Heart right ventricle (tissue), 16 donors: ENCODE results near the gene CTRB1. TPM values are rescaled to one million over a fixed set of nuclear protein-coding genes. Genes with fewer than 3 reads are reported as not detected.
A peak's percentile ranks its signal among the peaks of the same experiment; 100 is the strongest.

Experiments used
- ATAC-seq, 8 donors: fragments of 200-7000 bp; cut with Tn5 transposase; one replicate each; pipeline ENCODE4 v1.9.1; 2020; ENCODE audit warnings: mild to moderate bottlenecking in 8 of 8, moderate library complexity in 8 of 8, moderate number of reproducible peaks in 1 of 8
- DNase-seq, 2 donors: peaks; one replicate each; pipeline ENCODE4 v3.0.0-alpha.2; 2020
- H3K27ac ChIP-seq, 10 donors: fragments of 200-600 bp; sonication (generic) in 2 of 10; one replicate each; pipeline versions ENCODE4 v1.5.0 to v1.8.0; 2020 to 2022; ENCODE audit warnings: mild to moderate bottlenecking in 3 of 10
- H3K27me3 ChIP-seq, 7 donors: fragments of 200-600 bp; one replicate each; pipeline ENCODE4 v1.8.0; 2021 to 2022; ENCODE audit warnings: mild to moderate bottlenecking in 2 of 7
- H3K36me3 ChIP-seq, 9 donors: fragments of 200-600 bp; sonication (generic) in 1 of 9; one replicate each; pipeline versions ENCODE4 v1.5.0 to v1.8.0; 2020 to 2022; ENCODE audit warnings: mild to moderate bottlenecking in 2 of 9
- H3K4me1 ChIP-seq, 9 donors: fragments of 200-600 bp; sonication (generic) in 1 of 9; one replicate each; pipeline versions ENCODE4 v1.5.0 to v1.8.0; 2020 to 2022; ENCODE audit warnings: mild to moderate bottlenecking in 4 of 9
- H3K4me3 ChIP-seq, 10 donors: fragments of 200-600 bp; sonication (generic) in 2 of 10; one replicate each; pipeline versions ENCODE4 v1.5.0 to v1.8.0; 2020 to 2022; ENCODE audit warnings: mild to moderate bottlenecking in 7 of 10, moderate library complexity in 2 of 10
- H3K9me3 ChIP-seq, 11 donors: fragments of 200-600 bp in 10 of 11; sonication (generic) in 2 of 11; one replicate each; pipeline versions ENCODE4 v1.5.0 to v1.8.0; 2013 to 2022; ENCODE audit warnings: mild to moderate bottlenecking in 2 of 11, control low read depth in 1 of 11, moderate library complexity in 1 of 11
- WGBS, 2 donors: extraction: QIAGEN DNeasy Blood & Tissue Kit; methylation state at CpG; one replicate each; pipeline ENCODE4 v1.1.7; 2013; ENCODE audit warnings: inconsistent platforms in 1 of 2; 5-methylcytosine and 5-hydroxymethylcytosine counted together
- intact Hi-C, 10 donors: fragments of 100-400 bp; cut with DNase I; formaldehyde crosslinking; loops; one replicate each; pipeline versions ENCODE4 v1.11.1 to v1.14.2; 2022
- polyA plus RNA-seq, 2 donors: library from polyadenylated mRNA; stranded (reverse); fragments of 200-250 nt; gene quantifications; one replicate each; pipeline ENCODE4 v1.2.3, GENCODE V29; 2013
- total RNA-seq, 10 donors: library from RNA; stranded (reverse); fragmentation: NEBNext Ultra II Directional in 3 of 10; extraction: Animal tissue kit (Norgen Biotek cat#: 25700) in 3 of 10; gene quantifications; one replicate each; pipeline versions ENCODE4 v1.2.1 to v1.2.4, GENCODE V29; 2021 to 2023
- TF ChIP-seq, protein P1 (sequence below), 9 donors: fragments of 200-600 bp; sonication (generic) in 2 of 9; IDR thresholded peaks; one replicate each; pipeline versions ENCODE4 v1.5.0 to v1.8.0; 2021 to 2022; ENCODE audit warnings: antibody characterized with exemption in 9 of 9, mild to moderate bottlenecking in 5 of 9, moderate library complexity in 1 of 9
- donor health status: Arrhythmogenic right ventricular cardiomyopathy.
- donor health status: ischemic (EF 13 %, LVEDD 7.1; RV severe dilation, severe dysfunction).
- donor health status: healthy with polysubstance abuse.
- donor health status: DM: no; HTN: yes; CAD: no.
- donor health status: DM: no; HTN: no; CAD: no.
- donor health status: ischemic (EF 25% LVEDD 6.9; RV normal size, moderate dysfunction).
- donor health status: ischemic (EF 25% LVEDD 5.7; RV mildly dilated, moderate dysfunction).
- donor health status: healthy.
- donor health status: DM: yes; HTN: yes; CAD: no.
- donor health status: Ischemic cardiomyopathy.
- donor health status: ischemic (EF 35%, LVEDD 5.7; RV mildly dilated, moderate dysfunction).
- donor health status: nonischemic (EF 11% LVEDD 7.7; RV severe dilation, severe dysfunction).
- donor health status: DM: yes; HTN: yes; CAD: no.
- donor health status: PGD.
- donor health status: ischemic (EF 29% LVEDD 5.4; RV normal size, mild dysfunction).
- donor health status: nonischemic (EF 23%, LVEDD 6.1; RV moderate dilation, normal function).

The CTRB1 gene
- total and polyA plus RNA-seq, 12 donors: 1.0 to 3.8 (median 2.4) TPM; not detected in 4

DNA sequence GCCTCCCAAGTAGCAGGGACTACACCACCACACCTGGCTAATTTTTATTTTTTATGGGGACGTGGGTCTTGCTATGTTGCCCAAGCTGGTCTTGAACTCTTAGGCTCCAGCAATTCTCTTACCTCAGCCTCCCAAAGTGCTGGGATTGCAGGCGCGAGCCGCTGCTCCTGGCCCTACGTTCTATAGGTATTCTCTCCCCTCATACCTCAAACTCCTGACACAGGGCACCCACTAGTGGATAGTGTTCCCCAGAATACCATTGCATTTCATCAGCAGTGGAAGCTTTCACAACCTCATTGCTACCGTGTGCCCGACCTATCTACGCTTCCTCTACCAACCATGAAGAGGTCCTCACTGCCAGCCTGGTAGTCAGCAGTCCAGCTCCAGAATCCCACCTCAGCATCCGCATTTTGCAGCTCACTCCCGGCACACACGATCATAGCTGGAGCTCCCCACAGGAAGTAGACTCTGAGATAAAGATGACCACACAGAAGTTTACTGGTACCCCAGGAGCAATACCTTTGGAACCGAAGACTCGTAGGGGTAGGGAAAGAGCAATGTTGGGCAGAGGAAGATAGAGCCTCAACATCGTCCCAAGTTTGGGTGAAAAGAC, 21.2 kb upstream of the CTRB1 start:
- peaks cover 0 to 48% (median 13%) of the 10 kb centered on the region in 7 donors for H3K27me3 ChIP-seq
- H3K4me3 ChIP-seq: peak overlapping the region in 1 of 10 donors; percentile 16
- no peak for ATAC-seq
- TF ChIP-seq, protein P1, sequence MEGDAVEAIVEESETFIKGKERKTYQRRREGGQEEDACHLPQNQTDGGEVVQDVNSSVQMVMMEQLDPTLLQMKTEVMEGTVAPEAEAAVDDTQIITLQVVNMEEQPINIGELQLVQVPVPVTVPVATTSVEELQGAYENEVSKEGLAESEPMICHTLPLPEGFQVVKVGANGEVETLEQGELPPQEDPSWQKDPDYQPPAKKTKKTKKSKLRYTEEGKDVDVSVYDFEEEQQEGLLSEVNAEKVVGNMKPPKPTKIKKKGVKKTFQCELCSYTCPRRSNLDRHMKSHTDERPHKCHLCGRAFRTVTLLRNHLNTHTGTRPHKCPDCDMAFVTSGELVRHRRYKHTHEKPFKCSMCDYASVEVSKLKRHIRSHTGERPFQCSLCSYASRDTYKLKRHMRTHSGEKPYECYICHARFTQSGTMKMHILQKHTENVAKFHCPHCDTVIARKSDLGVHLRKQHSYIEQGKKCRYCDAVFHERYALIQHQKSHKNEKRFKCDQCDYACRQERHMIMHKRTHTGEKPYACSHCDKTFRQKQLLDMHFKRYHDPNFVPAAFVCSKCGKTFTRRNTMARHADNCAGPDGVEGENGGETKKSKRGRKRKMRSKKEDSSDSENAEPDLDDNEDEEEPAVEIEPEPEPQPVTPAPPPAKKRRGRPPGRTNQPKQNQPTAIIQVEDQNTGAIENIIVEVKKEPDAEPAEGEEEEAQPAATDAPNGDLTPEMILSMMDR (IDR thresholded peaks at IDR 0.05): no peak
- intact Hi-C loops: loop anchor here (2.0 to 10.0 kb wide), 10 partner anchors 35 to 567 kb away; partner anchors contain the start of gene TMEM170A (in 2 of the 10)
- WGBS, 2 donors: 51 to 57% methylated on average over 14 of the region's 14 CpGs
- peaks cover 0 to 12% (median 6%) of the 10 kb centered on the region in 9 donors for H3K4me1 ChIP-seq
- no peak for DNase-seq
- H3K9me3 ChIP-seq: no peaks in the 10 kb centered on the region
- H3K36me3 ChIP-seq: no peaks in the 10 kb centered on the region
- no peak overlapping the region for H3K27ac ChIP-seq

DNA sequence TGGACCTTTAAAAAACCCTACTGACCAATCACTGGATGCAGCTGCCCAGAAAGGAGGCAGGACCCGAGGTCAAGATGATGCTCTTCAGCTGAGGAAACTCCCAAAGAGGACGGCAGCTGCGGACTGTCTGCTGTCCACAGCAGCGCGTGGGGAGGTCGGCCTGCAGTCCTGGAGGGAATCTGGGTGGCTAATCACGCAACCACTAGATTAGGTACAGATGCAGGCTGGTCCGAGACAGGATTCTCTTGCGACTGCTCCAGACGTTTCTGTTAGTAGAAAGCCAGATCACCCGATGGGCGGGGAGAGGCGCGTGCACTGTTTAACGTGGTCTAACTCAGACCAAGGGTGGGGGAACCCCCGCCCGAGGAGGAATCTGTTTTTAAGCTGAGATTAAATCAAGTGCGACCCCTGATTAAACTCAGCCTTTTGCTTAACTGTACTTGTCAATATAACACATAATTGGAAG, 20.6 kb upstream of the CTRB1 start:
- TF ChIP-seq, protein P1 (IDR thresholded peaks at IDR 0.05): no peak
- H3K4me3 ChIP-seq: peak overlapping the region in 1 of 10 donors; percentile 16
- intact Hi-C loops: loop anchor here (2.0 to 10.0 kb wide), 10 partner anchors 34 to 567 kb away; partner anchors contain the start of gene TMEM170A (in 2 of the 10)
- no peaks in the 10 kb centered on the region for H3K9me3 ChIP-seq
- no peak for DNase-seq
- no peak overlapping the region for H3K27ac ChIP-seq
- H3K27me3 ChIP-seq: peaks cover 0 to 48% (median 13%) of the 10 kb centered on the region in 7 donors
- peak in 5 of 8 donors; percentile 14 to 35 (median 20) for ATAC-seq
- H3K4me1 ChIP-seq: peaks cover 0 to 12% (median 6%) of the 10 kb centered on the region in 9 donors
- no peaks in the 10 kb centered on the region for H3K36me3 ChIP-seq
- WGBS, 2 donors: 16 to 17% methylated on average over 18 of the region's 18 CpGs

DNA sequence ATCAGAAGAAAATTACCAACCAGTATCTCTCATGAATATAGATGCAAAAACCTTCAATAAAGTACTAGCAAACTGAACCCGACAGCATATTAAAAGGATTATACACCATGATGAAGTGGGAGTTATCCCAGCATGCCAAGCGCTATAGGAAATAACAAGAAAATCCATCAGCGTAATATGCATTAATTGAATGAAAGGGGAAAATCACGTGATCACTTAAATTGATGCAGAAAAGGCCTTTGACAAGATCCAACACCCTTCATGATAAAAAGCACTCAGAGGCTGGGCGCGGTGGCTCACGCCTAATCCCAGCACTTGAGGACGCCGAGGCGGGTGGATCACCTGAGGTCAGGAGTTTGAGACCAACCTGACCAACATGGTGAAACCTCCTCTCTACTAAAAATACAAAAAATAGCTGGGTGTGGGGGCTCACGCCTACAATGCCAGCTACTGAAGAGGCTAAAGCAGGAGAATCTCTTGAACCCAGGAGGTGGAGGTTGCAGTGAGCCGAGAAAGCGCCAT, 16.7 kb upstream of the CTRB1 start:
- TF ChIP-seq, protein P1 (IDR thresholded peaks at IDR 0.05): no peak
- peaks cover 0 to 41% (median 7%) of the 10 kb centered on the region in 7 donors for H3K27me3 ChIP-seq
- H3K27ac ChIP-seq: no peak overlapping the region
- H3K4me1 ChIP-seq: peaks cover 0 to 12% (median 6%) of the 10 kb centered on the region in 9 donors
- H3K4me3 ChIP-seq: no peak overlapping the region
- intact Hi-C loops: loop anchor here in 3 of 10 donors (2.0 to 10.0 kb wide), 4 partner anchors 19 to 200 kb away; no protein-coding TSS in a partner anchor
- H3K9me3 ChIP-seq: no peaks in the 10 kb centered on the region
- H3K36me3 ChIP-seq: no peaks in the 10 kb centered on the region
- ATAC-seq (no peak), DNase-seq (no peak)
- 92 to 96% methylated on average over 13 of the region's 13 CpGs for WGBS, 2 donors

DNA sequence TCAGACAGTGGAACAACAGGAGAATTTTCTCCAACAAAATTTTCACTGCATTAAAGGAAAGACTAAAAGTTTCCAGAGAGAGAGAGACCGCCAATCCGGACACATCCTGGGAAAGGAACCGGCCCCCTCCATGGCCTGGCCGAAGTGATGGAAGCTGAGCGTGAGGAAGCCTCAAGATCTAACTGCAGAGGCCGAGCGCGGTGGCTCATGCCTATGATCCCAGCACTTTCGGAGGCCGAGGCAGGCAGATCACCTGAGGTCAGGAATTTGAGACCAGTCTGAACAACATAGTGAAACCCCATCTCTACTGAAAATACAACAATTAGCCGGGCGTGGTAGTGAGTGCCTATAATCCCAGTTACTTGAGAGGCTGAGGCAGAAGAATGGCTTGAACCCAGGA, 15.7 kb upstream of the CTRB1 start:
- WGBS, 2 donors: 85% methylated on average over 12 of the region's 12 CpGs
- Histone ChIP-seq H3K4me3 (no peak overlapping the region), H3K27ac (no peak overlapping the region), H3K9me3 (no peaks in the 10 kb centered on the region), H3K27me3 (peaks cover 0 to 32% (median 0%) of the 10 kb centered on the region in 7 donors), H3K36me3 (no peaks in the 10 kb centered on the region), H3K4me1 (peaks cover 0 to 11% (median 3%) of the 10 kb centered on the region in 9 donors)
- TF ChIP-seq, protein P1 (IDR thresholded peaks at IDR 0.05): no peak
- intact Hi-C loops: loop anchor here in 3 of 10 donors (2.0 to 10.0 kb wide), 4 partner anchors 18 to 199 kb away; no protein-coding TSS in a partner anchor
- no peak for ATAC-seq
- DNase-seq: no peak
